Panc1 (cell line): ENCODE measurements around the gene SLC27A5.

ENCODE experiments used
- CTCF ChIP-seq: fragments of 450-650 bp; IDR thresholded peaks from 2 replicates; pipeline ENCODE4 v1.5.1; 2017; ENCODE audit warnings: mild to moderate bottlenecking
- POLR2AphosphoS5 ChIP-seq: IDR thresholded peaks from 2 replicates; pipeline ENCODE4 v1.6.1; 2012; ENCODE audit warnings: mild to moderate bottlenecking, low read depth, low read length, moderate library complexity
- REST ChIP-seq, 2 experiments: IDR thresholded peaks; 2 replicates each; pipeline ENCODE4 v1.6.1; 2011 to 2012; ENCODE audit warnings: low read depth in 2 of 2, control low read depth in 1 of 2, low read length in 1 of 2, mild to moderate bottlenecking in 1 of 2, moderate library complexity in 1 of 2; ENCODE audit not compliant: insufficient read depth in 1 of 2

DNA sequence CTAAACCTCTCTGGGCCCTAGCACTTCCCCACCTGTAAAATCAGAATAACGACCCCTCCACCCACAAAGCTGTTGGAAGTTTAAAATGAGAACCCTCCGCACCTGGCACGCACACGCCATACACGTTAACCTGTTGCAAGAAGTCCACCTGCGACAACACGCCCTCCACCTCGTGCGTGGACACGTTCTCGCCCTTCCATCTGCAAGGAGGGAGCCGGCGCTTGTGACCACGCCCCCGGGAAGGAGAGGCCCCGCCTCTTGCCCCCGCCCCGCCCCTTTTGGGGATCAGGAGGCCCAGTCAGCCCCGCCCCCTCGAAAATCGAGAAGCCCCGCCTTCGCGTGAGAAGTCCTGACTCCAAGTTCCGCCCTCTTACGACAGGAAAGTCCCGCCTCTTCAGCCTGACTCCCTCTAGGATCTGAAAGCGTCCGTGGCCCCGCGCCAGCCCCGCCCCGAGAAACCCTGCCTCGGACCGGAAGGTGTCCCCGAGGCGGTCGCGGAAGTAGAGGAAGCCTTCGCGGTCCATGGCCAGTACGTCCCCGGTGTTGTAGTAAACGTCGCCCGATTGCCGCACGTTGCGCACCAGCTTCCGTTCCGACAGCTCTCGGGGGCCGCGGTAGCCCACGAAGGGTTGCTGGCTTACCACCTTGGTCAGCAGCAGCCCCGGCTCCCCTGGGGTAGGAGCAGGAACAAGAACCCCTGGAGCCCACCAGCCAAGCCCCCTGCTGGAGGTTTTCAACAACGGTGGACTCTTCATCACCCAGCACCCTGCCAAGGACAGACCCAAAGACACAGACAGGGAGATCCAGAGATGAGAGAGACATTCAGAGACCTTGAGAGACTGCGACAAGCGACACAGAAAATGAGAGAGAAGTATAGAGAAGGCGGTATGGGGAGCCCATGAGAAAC lies 12.5 kb downstream of the SLC27A5 start:
- TF ChIP-seq POLR2AphosphoS5 (peak; percentile 88), CTCF (no peak), REST (IDR thresholded peaks at IDR 0.05; ENCODE audit: insufficient read depth in 1 of 2, low read depth in 2 of 2, low read length in 1 of 2) (peak in 1 of 2 experiments; percentile 67; a peak in 1 of 4 replicates)
